HTR-8/SVneo (cell line): ENCODE results near the gene AREL1.

Source experiments
- DNase-seq: peaks from one replicate; pipeline ENCODE4 v3.0.0; 2011; ENCODE audit warnings: low spot score, mixed read lengths; ENCODE audit not compliant: insufficient read length
- FAIRE-seq: peaks from 2 replicates; lab custom pipeline; 2011; peaks lifted over from hg19 to GRCh38; lab: Jason Lieb, UNC

Gene AREL1

GRCh38 chr14:74661726-74662450 is 51.0 kb downstream of the AREL1 start:
- no peak for DNase-seq
- peak; percentile 62 for FAIRE-seq

GRCh38 chr14:74660863-74661262 is 52.0 kb downstream of the AREL1 start:
- DNase-seq (no peak), FAIRE-seq (no peak)

- no peak for DNase-seq
- peak; percentile 67 for FAIRE-seq
These were observed 52.7 kb downstream of the AREL1 start for GRCh38 chr14:74660167-74660566.

- FAIRE-seq, result no peak
- DNase-seq, result no peak
These were observed 54.2 kb downstream of the AREL1 start for GRCh38 chr14:74658535-74659131.

GRCh38 chr14:74656964-74657363 is 55.9 kb downstream of the AREL1 start:
- DNase-seq (no peak), FAIRE-seq (no peak)

- peak; percentile 57 for DNase-seq
- peak; percentile 70 for FAIRE-seq
These were observed 57.1 kb downstream of the AREL1 start for GRCh38 chr14:74655599-74656395.

GRCh38 chr14:74654931-74655330 is 57.9 kb downstream of the AREL1 start:
- DNase-seq, result no peak
- peak; percentile 42 for FAIRE-seq

- FAIRE-seq (no peak), DNase-seq (no peak)
These were observed 59.3 kb downstream of the AREL1 start for GRCh38 chr14:74653386-74654138.

GRCh38 chr14:74652541-74652940 is 60.3 kb downstream of the AREL1 start:
- peak; percentile 85 for FAIRE-seq
- DNase-seq, result peak; percentile 65

GRCh38 chr14:74650927-74651686 is 61.8 kb downstream of the AREL1 start:
- DNase-seq (no peak), FAIRE-seq (no peak)

GRCh38 chr14:74649673-74650072 is 63.2 kb downstream of the AREL1 start:
- peak; percentile 76 for DNase-seq

GRCh38 chr14:74649167-74649566 is 63.7 kb downstream of the AREL1 start:
- DNase-seq (no peak), FAIRE-seq (no peak)

More at GRCh38 chr14:74649673-74650072, 63.2 kb downstream of the AREL1 start:
- FAIRE-seq, result peak; percentile 88

- DNase-seq, result no peak
- FAIRE-seq, result no peak
These were observed 64.3 kb downstream of the AREL1 start for GRCh38 chr14:74648601-74649000.

GRCh38 chr14:74647678-74648461 is 65.0 kb downstream of the AREL1 start:
- DNase-seq (no peak), FAIRE-seq (peak; percentile 97)

GRCh38 chr14:74647061-74647677 is 65.7 kb downstream of the AREL1 start:
- no peak for DNase-seq
- FAIRE-seq, result no peak

GRCh38 chr14:74645756-74646470 is 67.0 kb downstream of the AREL1 start:
- DNase-seq, result no peak
- peak; percentile 63 for FAIRE-seq

- FAIRE-seq (peak; percentile 77), DNase-seq (no peak)
These were observed 67.6 kb downstream of the AREL1 start for GRCh38 chr14:74645244-74645643.
